ENCODE data around the gene WNT7B.

DNA sequence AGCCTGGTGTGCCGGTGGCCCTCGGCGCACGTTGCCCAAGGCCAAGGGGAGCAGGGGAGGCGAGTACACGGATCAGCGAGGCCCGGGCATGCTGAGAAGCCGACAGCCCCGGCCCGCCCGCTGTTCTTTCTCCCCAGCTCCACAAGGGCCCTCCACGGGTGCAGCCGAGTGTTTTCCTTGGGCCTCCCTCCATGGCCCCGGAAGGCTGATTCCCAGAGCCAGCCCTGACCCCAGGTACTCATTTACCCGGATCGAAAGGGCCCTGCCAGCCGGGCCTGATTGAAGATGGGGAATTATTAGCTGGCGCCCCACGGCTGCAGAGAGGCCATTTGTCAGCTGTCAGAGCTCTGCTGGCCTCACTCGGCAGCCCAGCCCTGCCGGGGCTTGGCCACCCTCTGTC is 53.1 kb downstream of the WNT7B start:
- no peak for TF ChIP-seq EZH2 (IDR thresholded peaks at IDR 0.05; ENCODE audit: borderline replicate concordance, low read depth, low read length, poor library complexity, severe bottlenecking)
- TF ChIP-seq CTCF (conservative IDR thresholded peaks at IDR 0.05; ENCODE audit: low read depth, low read length) = no peak
